Astrocyte of the cerebellum (primary cell): ENCODE results near the gene CUBN.

Source experiments
- DNase-seq: peaks from one replicate; pipeline ENCODE4 v3.0.0-alpha.2; 2011; ENCODE audit warnings: low read depth
- H3K4me3 ChIP-seq: 2 replicates; pipeline ENCODE4 v1.5.1; 2011; ENCODE audit warnings: mild to moderate bottlenecking, low read depth, low read length, moderate library complexity
- CTCF ChIP-seq: IDR thresholded peaks from 2 replicates; pipeline ENCODE4 v1.5.1; 2012; ENCODE audit warnings: low read length, low read depth, moderate library complexity, mild to moderate bottlenecking; ENCODE audit errors: missing control alignments
- in situ Hi-C: cut with HindIII; loops from 2 replicates; pipeline ENCODE4 v1.10.0; 2017; ENCODE audit warnings: low sequenced_read_pairs

The CUBN gene

GRCh38 chr10:17003151-17003550, 126.5 kb downstream of the CUBN start:
- DNase-seq = peak; percentile 90
- no peak for TF ChIP-seq CTCF
- no peak overlapping the region for H3K4me3 ChIP-seq
- in situ Hi-C loops = loop anchor here (25.0 kb wide), 2 partner anchors 134 to 209 kb away; partner anchors contain the start of genes CUBN and TRDMT1

- TF ChIP-seq CTCF = no peak
- DNase-seq = peak; percentile 99
- no peak overlapping the region for H3K4me3 ChIP-seq
Observed at GRCh38 chr10:17001961-17002749, 127.5 kb downstream of the CUBN start.

GRCh38 chr10:17001297-17001744, 128.3 kb downstream of the CUBN start:
- in situ Hi-C loops = loop anchor here (25.0 kb wide), 2 partner anchors 136 to 211 kb away; partner anchors contain the start of genes CUBN and TRDMT1
- DNase-seq = no peak
- TF ChIP-seq CTCF = no peak
- no peak overlapping the region for H3K4me3 ChIP-seq

More at GRCh38 chr10:17001961-17002749, 127.5 kb downstream of the CUBN start:
- in situ Hi-C loops = loop anchor here (25.0 kb wide), 2 partner anchors 135 to 210 kb away; partner anchors contain the start of genes CUBN and TRDMT1

- DNase-seq = no peak
- no peak overlapping the region for H3K4me3 ChIP-seq
- TF ChIP-seq CTCF = no peak
- in situ Hi-C loops = loop anchor here (25.0 kb wide), 2 partner anchors 137 to 212 kb away; partner anchors contain the start of genes CUBN and TRDMT1
Observed at GRCh38 chr10:16999665-17000451, 129.8 kb downstream of the CUBN start.

- in situ Hi-C loops = no loop called here
- no peak for TF ChIP-seq CTCF
- H3K4me3 ChIP-seq = no peak overlapping the region
- DNase-seq = no peak
Observed at GRCh38 chr10:16996530-16996964, 133.1 kb downstream of the CUBN start.

- no peak overlapping the region for H3K4me3 ChIP-seq
- no peak for DNase-seq
- TF ChIP-seq CTCF = no peak
- in situ Hi-C loops = no loop called here
Observed at GRCh38 chr10:16995867-16996529, 133.6 kb downstream of the CUBN start.
